Brain pericyte (primary cell): Measurements from ENCODE around the gene PLXDC2.

Source experiments
- DNase-seq: peaks from one replicate; pipeline ENCODE4 v3.0.0-alpha.2; 2012; ENCODE audit warnings: low read depth, low spot score

PLXDC2 gene

DNA sequence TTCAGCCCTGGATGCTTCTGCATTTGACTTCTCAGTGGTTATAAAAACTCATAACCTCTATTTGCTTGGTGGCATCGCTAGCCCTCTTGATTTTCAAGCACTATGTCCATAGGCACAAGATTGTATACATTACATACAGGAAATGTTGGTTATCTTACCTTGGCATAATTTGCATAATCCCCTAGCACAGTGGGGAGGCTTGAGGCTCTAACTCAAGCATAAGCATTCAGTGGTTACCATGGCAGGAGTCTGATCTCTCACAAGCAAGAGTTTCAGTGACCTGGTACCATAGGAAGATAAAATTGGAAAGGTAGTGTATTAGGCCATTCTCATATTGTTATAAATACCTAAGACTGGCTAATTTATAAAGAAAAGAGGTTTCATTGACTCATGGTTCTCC is 121.8 kb downstream of the PLXDC2 start:
- DNase-seq = no peak

GRCh38 chr10:19941206-19941880 is 125.1 kb downstream of the PLXDC2 start:
- DNase-seq = no peak

DNA sequence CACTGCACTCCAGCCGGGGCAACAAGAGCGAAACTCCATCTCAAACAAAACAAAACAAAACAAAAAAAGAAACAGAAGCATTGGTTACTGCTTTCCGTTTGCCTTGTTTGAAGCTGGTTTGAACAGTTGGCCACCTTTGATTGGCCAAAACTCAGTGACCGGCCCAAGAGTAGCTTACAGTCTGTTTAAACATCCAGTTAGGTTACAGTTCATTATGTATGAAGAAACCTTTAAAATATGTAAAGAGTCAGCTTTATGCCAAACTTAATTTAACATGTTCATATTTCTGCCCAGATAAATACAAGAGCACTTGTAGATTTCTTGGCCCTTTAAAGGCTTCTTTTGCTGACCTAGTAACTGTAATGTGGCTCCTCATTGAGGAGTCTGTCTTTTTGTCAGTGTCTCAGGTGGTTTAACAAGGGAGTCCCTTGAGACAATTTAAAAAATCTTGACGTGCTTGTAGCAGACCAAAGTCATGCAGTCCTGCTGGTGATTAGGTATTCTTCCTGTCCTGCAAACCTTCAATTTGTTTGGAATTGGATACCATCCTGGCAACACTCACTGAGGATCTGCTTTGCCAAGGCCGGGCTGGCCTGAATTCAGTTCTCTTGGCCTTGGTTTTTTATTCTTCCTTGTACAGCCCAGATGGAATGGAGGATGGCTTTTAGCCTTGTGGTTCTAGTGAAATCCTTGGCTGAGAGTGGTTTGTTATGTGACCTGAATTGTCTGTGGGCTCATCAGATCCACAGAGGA is 128.9 kb downstream of the PLXDC2 start:
- DNase-seq = no peak

- no peak for DNase-seq
Measured at GRCh38 chr10:19946245-19946644, 130.0 kb downstream of the PLXDC2 start.

DNA sequence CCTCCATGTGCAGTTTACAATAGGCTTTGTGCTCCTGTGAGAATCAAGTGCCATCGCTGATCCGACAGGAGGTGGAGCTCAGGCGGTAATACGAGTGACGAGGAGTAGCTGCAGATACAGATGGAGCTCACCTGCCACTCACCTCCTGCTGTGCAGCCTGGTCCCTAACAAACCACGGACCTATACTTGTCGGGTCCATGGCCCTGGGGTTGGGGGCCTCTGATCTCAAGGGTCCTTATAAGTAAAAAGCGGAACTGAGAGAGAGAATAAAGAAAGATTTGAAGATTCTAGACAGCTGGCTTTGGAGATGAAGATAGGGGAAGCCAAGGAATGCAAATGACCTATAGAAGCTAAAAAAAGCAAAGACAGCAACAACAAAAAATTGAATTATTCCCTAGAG is 130.6 kb downstream of the PLXDC2 start:
- DNase-seq = no peak

DNA sequence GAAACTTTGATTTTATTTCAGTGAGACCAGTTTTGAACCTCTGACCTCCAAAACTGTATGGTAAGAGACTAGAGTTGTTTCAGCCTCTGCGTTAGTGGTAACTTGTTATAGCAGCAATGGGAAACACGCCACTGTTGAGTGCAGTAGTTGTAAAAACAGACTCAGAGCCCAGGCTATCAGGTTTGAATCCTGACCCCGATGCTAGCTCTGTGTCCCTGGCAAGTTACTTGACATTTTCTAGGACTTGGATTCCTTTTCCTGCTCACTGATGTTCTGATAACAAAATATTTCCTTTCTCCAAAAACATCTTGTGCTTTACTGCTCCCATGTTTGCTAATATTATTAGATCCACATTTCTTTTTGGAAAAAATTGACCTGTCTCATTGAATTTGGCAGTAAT is 131.0 kb downstream of the PLXDC2 start:
- DNase-seq = no peak

DNA sequence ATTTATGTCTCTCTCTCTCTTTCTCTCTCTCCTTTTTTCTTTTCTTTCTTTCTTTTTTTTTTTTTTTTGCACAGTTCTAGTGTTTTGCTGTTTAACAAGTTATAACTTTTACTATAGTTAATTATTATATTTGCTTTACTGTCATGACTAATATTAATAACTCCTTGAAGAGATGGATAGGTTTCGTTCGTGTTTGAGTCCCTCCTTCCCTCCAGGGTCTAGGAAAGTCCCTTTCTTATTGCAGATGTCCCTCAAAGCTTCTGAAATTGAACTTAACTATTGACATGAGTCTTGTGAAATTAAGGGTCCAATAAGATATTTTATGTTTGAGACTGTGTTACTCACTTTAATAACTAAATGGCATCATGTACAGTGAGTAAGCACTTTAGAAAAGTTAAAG is 131.4 kb downstream of the PLXDC2 start:
- DNase-seq = no peak

DNA sequence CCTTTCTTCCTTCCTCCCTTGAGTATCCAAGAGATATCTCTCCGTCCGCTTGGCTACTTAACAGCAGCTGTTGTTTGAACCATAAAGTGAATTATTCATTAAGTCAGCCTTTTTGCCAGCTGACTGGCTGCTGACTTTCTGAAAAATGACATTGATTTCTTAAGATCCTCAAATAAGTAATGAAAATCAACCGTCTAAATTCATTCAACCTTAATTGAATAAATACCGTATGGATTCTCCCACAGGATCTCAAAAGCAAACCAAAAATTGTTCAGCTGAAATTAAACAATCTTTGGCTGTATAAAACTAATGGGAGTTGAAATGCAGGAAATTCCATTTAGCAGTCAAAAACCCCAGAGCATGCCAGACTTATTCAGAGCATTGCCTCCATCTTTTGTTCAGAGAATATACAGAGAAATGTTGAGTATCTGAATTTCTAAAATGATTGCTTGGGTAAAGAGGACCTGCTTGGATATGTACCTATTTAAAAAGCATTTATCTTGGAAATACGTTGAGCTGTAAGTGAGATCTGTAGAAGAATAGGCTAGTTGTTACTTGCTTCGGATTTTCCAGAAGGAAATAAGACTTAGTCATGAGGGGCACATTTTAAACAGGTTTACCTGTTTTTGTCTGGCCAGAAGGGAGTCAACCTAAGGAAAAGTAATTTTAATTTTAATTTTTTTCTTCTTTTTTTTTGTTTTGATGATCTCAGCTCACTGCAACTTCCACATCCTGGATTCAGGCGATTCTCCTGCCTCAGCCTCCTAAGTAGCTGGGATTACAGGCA is 136.2 kb downstream of the PLXDC2 start:
- DNase-seq = no peak

DNA sequence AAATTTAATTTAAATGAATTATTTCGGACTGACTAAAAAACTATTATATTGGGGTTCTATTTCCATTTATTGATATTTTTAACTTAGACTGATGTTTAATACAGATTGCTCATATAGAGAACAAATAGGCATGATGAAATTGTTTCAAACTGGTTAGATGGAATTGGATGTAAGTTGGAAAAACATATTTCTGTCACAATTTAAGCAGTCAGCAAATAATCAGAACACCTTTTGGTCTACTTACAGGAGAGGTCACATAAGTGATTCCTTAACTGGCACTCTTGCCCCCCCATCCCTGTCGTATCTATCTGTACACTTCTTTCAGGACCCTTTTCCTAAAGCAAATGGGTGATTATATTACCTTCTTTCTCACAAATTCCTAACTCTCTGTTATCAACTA is 138.4 kb downstream of the PLXDC2 start:
- DNase-seq = no peak

DNA sequence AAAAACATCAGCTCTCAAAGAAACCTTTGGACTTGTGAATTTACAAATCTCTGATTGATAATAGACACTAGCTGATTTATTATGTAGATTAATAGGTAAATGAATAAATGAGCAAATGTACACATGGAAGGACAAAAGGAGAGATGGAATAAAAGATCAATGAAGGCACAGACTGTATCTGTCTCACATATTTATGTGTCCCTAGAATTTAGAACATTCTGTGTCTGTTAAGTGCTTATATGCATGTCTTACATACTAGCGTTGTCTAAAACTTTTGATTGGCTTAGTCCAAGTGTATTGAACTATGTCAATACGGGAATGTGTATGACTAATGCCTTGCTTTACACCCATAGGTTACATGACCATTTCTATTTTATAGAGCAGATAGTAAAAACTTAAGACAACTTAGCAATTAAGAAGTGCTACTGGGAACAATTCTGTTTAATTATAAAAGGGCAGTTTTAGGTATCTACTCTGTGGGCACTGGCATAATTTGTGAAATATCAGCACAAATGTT is 140.3 kb downstream of the PLXDC2 start:
- DNase-seq = no peak

DNA sequence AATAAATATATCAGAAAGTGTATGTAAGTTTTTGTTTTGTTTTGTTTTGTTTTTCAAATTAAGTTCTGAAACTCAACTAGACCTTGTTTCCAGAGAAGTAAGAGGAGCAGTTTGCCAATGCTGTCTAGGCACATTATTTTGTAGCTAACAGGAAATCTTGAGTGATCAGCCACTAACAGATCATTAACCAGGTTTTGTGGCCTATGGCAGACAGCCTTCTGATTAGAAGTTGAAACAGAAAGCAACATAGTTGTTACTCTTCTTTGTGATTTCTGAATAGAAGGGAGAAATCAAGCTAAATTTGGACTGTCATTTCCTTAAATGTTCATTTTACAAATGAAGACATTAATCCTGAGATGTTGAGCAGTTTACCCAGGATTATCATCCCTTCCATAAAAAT is 142.6 kb downstream of the PLXDC2 start:
- DNase-seq = no peak

DNA sequence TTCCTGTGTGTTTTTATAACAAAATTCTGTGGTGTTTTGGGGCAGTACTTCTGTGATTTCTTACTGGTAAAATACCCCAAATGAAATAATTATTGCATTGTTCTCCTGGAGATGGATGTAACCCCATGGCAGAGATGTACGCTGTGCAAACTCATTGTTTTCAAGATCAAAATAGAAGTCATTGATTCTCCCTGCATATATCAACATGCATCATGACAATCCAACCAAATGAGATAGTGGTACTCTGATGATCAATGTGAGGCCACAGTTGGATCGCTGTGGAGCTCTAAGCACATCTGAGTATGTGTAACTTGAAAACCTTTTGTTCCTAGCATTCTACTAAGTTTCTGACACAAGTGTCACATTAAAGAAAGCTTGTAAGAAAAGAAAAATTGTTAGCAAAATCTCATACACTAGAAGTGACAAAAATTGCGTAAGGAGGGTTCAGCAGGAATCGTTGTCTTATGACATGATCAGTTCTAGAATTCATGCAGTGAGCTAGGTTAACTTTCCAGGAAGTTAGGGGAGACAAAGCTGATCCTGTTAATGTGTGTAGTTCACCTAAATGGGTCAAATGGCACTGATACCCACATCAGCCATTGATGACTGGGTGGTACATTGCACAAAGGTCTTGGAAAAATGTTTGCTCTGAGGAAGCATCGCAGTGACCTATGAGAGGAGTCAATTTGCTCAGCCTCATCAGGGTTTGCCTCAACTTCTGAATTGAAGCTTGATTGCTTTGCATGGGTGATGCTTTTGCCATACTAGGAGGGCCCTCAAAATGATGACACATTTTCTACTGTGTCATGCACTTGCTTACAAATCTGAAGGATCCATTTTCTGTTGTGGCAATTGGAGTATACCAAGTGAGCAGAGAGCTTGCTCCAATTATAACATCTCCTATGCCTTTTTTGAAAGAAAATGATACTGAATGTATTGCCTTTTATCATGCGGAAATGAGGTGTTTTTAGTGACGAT is 145.1 kb downstream of the PLXDC2 start:
- no peak for DNase-seq

- DNase-seq = no peak
Measured at GRCh38 chr10:19964625-19965024, 148.4 kb downstream of the PLXDC2 start.

- peak; percentile 16 for DNase-seq
Measured at GRCh38 chr10:19966751-19967150, 150.5 kb downstream of the PLXDC2 start.

DNA sequence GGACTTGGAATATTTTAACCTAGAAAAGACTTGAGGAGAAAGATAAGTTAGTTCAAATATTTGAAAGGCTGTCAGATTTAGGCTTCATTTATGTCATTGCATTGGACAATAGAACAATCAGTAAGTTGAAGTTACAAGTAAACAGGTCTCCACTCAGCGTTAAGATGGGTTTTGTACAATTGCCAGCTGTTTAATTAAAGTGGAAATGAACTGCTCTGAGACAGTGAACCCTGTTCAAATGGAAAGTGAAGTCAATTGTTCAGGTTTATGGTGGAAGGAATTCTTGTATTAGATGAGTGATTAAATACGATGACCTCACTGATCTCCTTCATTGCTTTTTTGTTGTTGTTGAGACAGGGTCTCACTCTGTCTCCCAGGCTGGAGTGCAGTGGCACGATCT is 151.7 kb downstream of the PLXDC2 start:
- no peak for DNase-seq

DNA sequence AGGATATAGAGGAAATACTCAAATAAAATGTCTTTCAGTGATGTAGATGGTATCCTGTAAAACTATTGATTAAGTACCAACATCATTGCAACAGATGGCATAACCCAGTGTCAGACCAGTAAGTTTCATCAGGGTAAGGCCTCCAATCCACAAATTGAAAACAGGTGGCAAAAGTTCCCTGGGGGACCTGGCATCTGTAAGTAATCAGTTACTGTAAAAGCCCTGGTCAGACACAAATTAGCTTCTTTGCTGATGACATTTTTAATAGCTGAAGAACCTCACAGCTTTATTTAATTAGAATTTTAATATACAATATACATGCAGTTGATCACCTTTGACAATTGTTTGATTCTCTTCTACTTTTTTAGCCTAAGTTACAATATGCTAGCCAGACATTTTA is 152.5 kb downstream of the PLXDC2 start:
- DNase-seq = no peak

- DNase-seq = no peak
Measured at GRCh38 chr10:19970256-19970655, 154.0 kb downstream of the PLXDC2 start.

GRCh38 chr10:19970717-19971116 is 154.5 kb downstream of the PLXDC2 start:
- DNase-seq = no peak

DNA sequence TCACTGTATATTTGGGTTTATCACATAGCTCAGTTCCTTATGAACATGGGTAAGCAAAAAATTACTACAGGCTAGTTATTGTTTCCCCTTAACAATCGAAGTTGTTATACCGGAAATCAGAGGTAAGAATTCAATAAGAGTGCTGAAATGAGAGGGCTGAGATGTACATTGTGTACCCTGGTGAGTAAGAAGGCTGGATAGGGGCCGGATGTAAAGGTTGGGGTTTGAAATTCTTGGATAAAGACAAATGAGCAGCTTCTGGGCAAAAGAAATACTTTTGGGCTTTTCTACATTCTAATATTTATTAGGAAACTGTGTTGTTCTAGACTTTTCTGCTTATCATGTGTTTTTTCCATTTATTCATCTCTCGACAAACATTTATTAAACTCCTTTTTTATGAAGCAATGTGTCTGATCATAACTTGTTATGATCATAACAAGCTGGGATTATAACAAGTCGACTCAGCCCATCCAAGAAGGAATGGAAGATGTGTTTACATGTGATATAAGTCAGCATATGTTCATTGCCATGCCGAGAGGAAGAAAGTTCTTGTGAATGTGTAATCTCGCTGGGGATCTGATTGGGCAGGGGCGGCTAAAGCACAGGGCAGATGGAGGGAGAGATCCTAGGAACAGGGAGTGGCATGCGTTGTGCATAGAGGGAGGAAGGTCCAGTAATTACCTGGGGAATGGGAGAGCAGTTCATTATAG is 155.3 kb downstream of the PLXDC2 start:
- DNase-seq = no peak

GRCh38 chr10:19974138-19974537 is 157.9 kb downstream of the PLXDC2 start:
- DNase-seq = no peak

- DNase-seq = no peak
Measured at GRCh38 chr10:19974554-19974953, 158.3 kb downstream of the PLXDC2 start.
